HCT116 (cell line): ENCODE measurements around the gene PTHLH. TPM values are rescaled to one million over a fixed set of nuclear protein-coding genes. Genes with fewer than 3 reads are reported as not detected.

ENCODE experiments used
- ATAC-seq: fragments of 200-7000 bp; cut with Tn5 transposase; 2 replicates; pipeline ENCODE4 v1.9.1; 2020; ENCODE audit warnings: mild to moderate bottlenecking, moderate library complexity
- Bru-seq: library from RNA; stranded (reverse); fragments of 400-500 nt; gene quantifications from one replicate; lab custom pipeline; 2021; lab: Mats Ljungman, UMichigan
- BruChase-seq, 2 experiments: library from RNA; stranded (reverse); fragments of 400-500 nt; gene quantifications; one replicate each; lab custom pipeline; 2021; lab: Mats Ljungman, UMichigan
- BruUV-seq: library from RNA; stranded (reverse); fragments of 400-500 nt; replicated peaks from 2 replicates; lab custom pipeline; 2021; lab: Mats Ljungman, UMichigan
- CTCF ChIA-PET: fragments of 300-600 bp; sonication (Branson Sonifier 250); formaldehyde crosslinking; loops from one replicate; lab custom pipeline; 2021; ENCODE audit warnings: antibody characterized with exemption; lab: Charles Lee
- POLR2A ChIA-PET: fragments of 300-600, 350-600 bp; sonication (Branson Sonifier 250); formaldehyde crosslinking; loops from one replicate; lab custom pipeline; 2021; ENCODE audit warnings: antibody characterized with exemption; lab: Charles Lee
- RAD21 ChIA-PET, 2 experiments: fragments of 300-600 bp; sonication (Branson Sonifier 250); formaldehyde crosslinking; loops; one replicate each; lab custom pipeline; 2023; ENCODE audit warnings: low total read pairs in 2 of 2; ENCODE audit not compliant: uncharacterized antibody in 2 of 2, unreplicated experiment in 2 of 2, low non-redundant PET in 1 of 2; lab: Charles Lee
- DNase-seq: peaks from one replicate; pipeline ENCODE4 v3.0.0-alpha.2; 2010; ENCODE audit warnings: low read depth, low spot score
- H2AFZ ChIP-seq: fragments of 200-600 bp; shearing (Covaris generic), sonication (generic); 2 replicates; pipeline ENCODE4 v1.6.1; 2017; ENCODE audit warnings: low read depth, mixed run types, mixed read lengths, antibody characterized with exemption, low read length; ENCODE audit not compliant: poor library complexity, severe bottlenecking
- H3K27ac ChIP-seq: 2 replicates; pipeline ENCODE4 v1.5.1; 2012; ENCODE audit warnings: low read depth, low read length
- H3K27me3 ChIP-seq: fragments of 200-600 bp; sonication (generic); 2 replicates; pipeline ENCODE4 v1.6.1; 2016; ENCODE audit warnings: mixed run types, low read length, mixed read lengths; ENCODE audit not compliant: insufficient read depth
- H3K36me3 ChIP-seq, 2 experiments: fragments of 200-500 bp in 1 of 2; fragments of 200-600 bp in 1 of 2; sonication (Bioruptor generic) in 1 of 2; sonication (generic) in 1 of 2; 2 replicates each; pipeline versions ENCODE4 v1.5.1 to v1.6.1; 2014 to 2016; ENCODE audit warnings: low read length in 2 of 2, inconsistent platforms in 1 of 2, mixed read lengths in 1 of 2, mixed run types in 1 of 2; ENCODE audit not compliant: insufficient read depth in 2 of 2, control insufficient read depth in 1 of 2
- H3K4me1 ChIP-seq, 2 experiments: fragments of 200-600 bp in 1 of 2; sonication (generic) in 1 of 2; 2 replicates each; pipeline versions ENCODE4 v1.5.1 to v1.6.1; 2012 to 2017; ENCODE audit warnings: low read length in 2 of 2, inconsistent platforms in 1 of 2, mild to moderate bottlenecking in 1 of 2, mixed read lengths in 1 of 2, mixed run types in 1 of 2, moderate library complexity in 1 of 2; ENCODE audit not compliant: insufficient read depth in 2 of 2, control insufficient read depth in 1 of 2
- H3K4me2 ChIP-seq: fragments of 200-600 bp; sonication (generic); 2 replicates; pipeline ENCODE4 v1.6.1; 2017; ENCODE audit warnings: mixed run types, low read length, mixed read lengths
- H3K4me3 ChIP-seq, 2 experiments: fragments of 200-600 bp in 1 of 2; sonication (generic) in 1 of 2; replicated peaks in 1 of 2; 2 replicates each; pipeline ENCODE4 v1.5.1; 2011 to 2016; ENCODE audit warnings: low read length in 2 of 2, control low read depth in 1 of 2, low read depth in 1 of 2, mild to moderate bottlenecking in 1 of 2, mixed read lengths in 1 of 2, mixed run types in 1 of 2
- H3K79me2 ChIP-seq: fragments of 200-600 bp; sonication (generic); 2 replicates; pipeline ENCODE4 v1.6.1; 2017; ENCODE audit warnings: mild to moderate bottlenecking, mixed run types, low read length, moderate library complexity, mixed read lengths; ENCODE audit not compliant: insufficient read depth
- H3K9ac ChIP-seq: fragments of 200-600 bp; sonication (generic); 2 replicates; pipeline ENCODE4 v1.6.1; 2016; ENCODE audit warnings: low read length, mixed read lengths
- H3K9me2 ChIP-seq: fragments of 200-600 bp; sonication (generic), shearing (Covaris generic); 2 replicates; pipeline ENCODE4 v1.6.1; 2017; ENCODE audit warnings: mixed run types, mild to moderate bottlenecking, moderate library complexity; ENCODE audit not compliant: insufficient read depth
- H3K9me3 ChIP-seq, 2 experiments: fragments of 200-500 bp in 1 of 2; fragments of 200-600 bp in 1 of 2; sonication (Bioruptor generic) in 1 of 2; sonication (generic) in 1 of 2; 2 replicates each; pipeline ENCODE4 v1.6.1; 2014 to 2017; ENCODE audit warnings: low read length in 2 of 2, mixed read lengths in 2 of 2, inconsistent platforms in 1 of 2, low read depth in 1 of 2, mild to moderate bottlenecking in 1 of 2, mixed run types in 1 of 2, moderate library complexity in 1 of 2; ENCODE audit not compliant: control insufficient read depth in 1 of 2, insufficient read depth in 1 of 2
- H4K20me1 ChIP-seq: fragments of 200-600 bp; sonication (generic), shearing (Covaris generic); 2 replicates; pipeline ENCODE4 v1.6.1; 2017; ENCODE audit warnings: mixed run types, mild to moderate bottlenecking, moderate library complexity; ENCODE audit not compliant: insufficient read depth
- CBX3 ChIP-seq: IDR thresholded peaks from 2 replicates; pipeline ENCODE4 v1.6.1; 2012; ENCODE audit warnings: low read depth
- CTCF ChIP-seq, 3 experiments: fragments of 200-600 bp in 1 of 3; sonication (generic) in 1 of 3; IDR thresholded peaks in 2 of 3; conservative IDR thresholded peaks in 1 of 3; 2 replicates each; pipeline ENCODE4 v1.5.1; 2012 to 2017; ENCODE audit warnings: low read depth in 2 of 3, low read length in 2 of 3, antibody characterized with exemption in 1 of 3, borderline replicate concordance in 1 of 3, control low read depth in 1 of 3, mild to moderate bottlenecking in 1 of 3, mixed read lengths in 1 of 3, mixed run types in 1 of 3, moderate library complexity in 1 of 3; ENCODE audit not compliant: insufficient read depth in 1 of 3
- EZH2 ChIP-seq: fragments of 200-600 bp; sonication (generic); IDR thresholded peaks from 2 replicates; pipeline ENCODE4 v1.6.1; 2017; ENCODE audit warnings: antibody characterized with exemption, mixed run types
- JUND ChIP-seq: IDR thresholded peaks from 2 replicates; pipeline ENCODE4 v1.6.1; 2012
- POLR2A ChIP-seq: IDR thresholded peaks from 2 replicates; pipeline ENCODE4 v1.7.0; 2011; ENCODE audit warnings: borderline replicate concordance; ENCODE audit not compliant: insufficient read depth, insufficient read length; ENCODE audit errors: extremely low read depth
- POLR2AphosphoS5 ChIP-seq: IDR thresholded peaks from 2 replicates; pipeline ENCODE4 v1.6.1; 2011; ENCODE audit warnings: mild to moderate bottlenecking, low read depth, low read length, moderate library complexity
- RAD21 ChIP-seq: IDR thresholded peaks from 2 replicates; pipeline ENCODE4 v1.6.1; 2012; ENCODE audit warnings: low read depth, mild to moderate bottlenecking
- SIN3A ChIP-seq: IDR thresholded peaks from 2 replicates; pipeline ENCODE4 v1.6.1; 2012; ENCODE audit warnings: low read depth
- SP1 ChIP-seq: IDR thresholded peaks from 2 replicates; pipeline ENCODE4 v1.6.1; 2012; ENCODE audit warnings: low read depth
- YY1 ChIP-seq: IDR thresholded peaks from 2 replicates; pipeline ENCODE4 v1.6.1; 2011; ENCODE audit warnings: low read length, low read depth, moderate library complexity, mild to moderate bottlenecking; ENCODE audit not compliant: insufficient replicate concordance; ENCODE audit errors: extremely low read depth
- ZBTB33 ChIP-seq: IDR thresholded peaks from 2 replicates; pipeline ENCODE4 v1.6.1; 2011; ENCODE audit warnings: mild to moderate bottlenecking, low read length, moderate library complexity; ENCODE audit not compliant: insufficient replicate concordance; ENCODE audit errors: extremely low read depth
- ZFX ChIP-seq: fragments of 450-650 bp; IDR thresholded peaks from 2 replicates; pipeline ENCODE4 v1.6.1; 2017
- ZNF274 ChIP-seq: fragments of 200-500 bp; sonication (Bioruptor generic); IDR thresholded peaks from 2 replicates; pipeline ENCODE4 v1.6.1; 2014; ENCODE audit warnings: mild to moderate bottlenecking, low read depth, low read length, inconsistent platforms
- intact Hi-C: fragments of 100-400 bp; cut with micrococcal nuclease; formaldehyde crosslinking; loops from 2 replicates; pipeline ENCODE4 v1.10.0; 2022
- long read RNA-seq: library from polyadenylated mRNA; unstranded; transcript quantifications from one replicate; pipeline ENCODE4 v2.0.0, GENCODE V29; 2021; ENCODE audit not compliant: unreplicated experiment
- polyA plus RNA-seq: library from polyadenylated mRNA; unstranded; fragments of >200 nt; gene quantifications from 2 replicates; pipeline ENCODE4 v1.2.1, GENCODE V29; 2012; ENCODE audit warnings: missing spikeins
- total RNA-seq: library from RNA; stranded (reverse); gene quantifications from one replicate; pipeline ENCODE4 v1.2.1, GENCODE V29; 2021; ENCODE audit not compliant: unreplicated experiment

Gene PTHLH
- total RNA-seq (not detected), Bru-seq, nascent RNA (percentile 24 among the genes with signal in this experiment), BruChase-seq, experiment 1, labeled RNA remaining after a 6-hour chase (percentile 23 among the genes with signal in this experiment), BruChase-seq, experiment 2, labeled RNA remaining after a 2-hour chase (percentile 13 among the genes with signal in this experiment)
- polyA plus RNA-seq = 0.05 and 0.14 TPM in 2 replicates
- long read RNA-seq = 0 reads

- DNase-seq = no peak
- Histone ChIP-seq H3K9ac (no peak within 1 kb of the TSS), H3K9me2 (no peaks in the 10 kb centered on the region), H3K36me3 (no peaks in the 10 kb centered on the region), H3K27ac (no peak within 1 kb of the TSS), H3K79me2 (no peaks in the 10 kb centered on the region), H3K9me3 (no peaks in the 10 kb centered on the region), H4K20me1 (no peaks in the 10 kb centered on the region), H3K27me3 (no peaks in the 10 kb centered on the region), H3K4me1 (peaks cover 3 to 16% of the 10 kb centered on the region in 2 experiments; a peak in 3 of 4 replicates), H3K4me3 (no peak within 1 kb of the TSS), H2AFZ (no peak within 1 kb of the TSS), H3K4me2 (no peak within 1 kb of the TSS)
- ChIA-PET RAD21 (no interaction called here), POLR2A (no interaction called here), CTCF (no interaction called here)
- no peak for ATAC-seq
- BruUV-seq = no TSS peak
- intact Hi-C loops = no loop called here
- TF ChIP-seq ZBTB33 (no peak), YY1 (no peak), ZNF274 (no peak), SIN3A (no peak), POLR2A (no peak), ZFX (no peak)
Observed at GRCh38 chr12:27972721-27973120, at the start of gene PTHLH. Gene PTHLH, minus strand, starts transcription at chr12:27972733. Its CDS starts 3,239 bp downstream, at chr12:27969494.

GRCh38 chr12:28021704-28022103 is 49.2 kb upstream of the PTHLH start:
- no peak for DNase-seq
- no peaks in the 10 kb centered on the region for H3K27me3 ChIP-seq
- no peaks in the 10 kb centered on the region for H3K9me3 ChIP-seq
- H3K9me2 ChIP-seq = no peaks in the 10 kb centered on the region
- no peak for ATAC-seq
- intact Hi-C loops = no loop called here
- H2AFZ ChIP-seq = no peak overlapping the region
- no peak overlapping the region for H3K9ac ChIP-seq
- no peaks in the 10 kb centered on the region for H3K79me2 ChIP-seq
- ChIA-PET POLR2A (interaction anchor here (0.7 to 1.7 kb wide), 3 partner anchors 13 to 88 kb away, joined by 3 to 5 read pairs (median 4); no protein-coding TSS in a partner anchor), RAD21 (no interaction called here), CTCF (no interaction called here)
- no peaks in the 10 kb centered on the region for H3K36me3 ChIP-seq
- H3K27ac ChIP-seq = no peak overlapping the region
- H3K4me1 ChIP-seq = peaks cover 0 to 18% of the 10 kb centered on the region in 2 experiments; a peak in 2 of 4 replicates
- H4K20me1 ChIP-seq = no peaks in the 10 kb centered on the region
- no TSS peak for BruUV-seq
- no peak overlapping the region for H3K4me3 ChIP-seq
- H3K4me2 ChIP-seq = no peak overlapping the region
- TF ChIP-seq ZFX (no peak), EZH2 (no peak), ZBTB33 (no peak), JUND (no peak), RAD21 (no peak), SP1 (no peak), CTCF (IDR thresholded peaks at IDR 0.05 in 2 of 3, conservative IDR thresholded peaks at IDR 0.05 in 1 of 3; ENCODE audit: borderline replicate concordance in 1 of 3, insufficient read depth in 1 of 3, low read depth in 2 of 3, low read length in 2 of 3) (no peak), POLR2AphosphoS5 (no peak), SIN3A (no peak), CBX3 (no peak)
